GM10266 (cell line): ENCODE results near the gene ZRANB1.

Experiments used
- DNase-seq: peaks from one replicate; pipeline ENCODE4 v3.0.0; 2012; ENCODE audit errors: extremely low spot score
- TF ChIP-seq, protein P1 (sequence below): IDR thresholded peaks from 2 replicates; pipeline ENCODE4 v1.5.1; 2012; ENCODE audit warnings: mild to moderate bottlenecking, low read depth; ENCODE audit not compliant: control insufficient read depth, insufficient read depth; ENCODE audit errors: missing control alignments

ZRANB1 gene

DNA sequence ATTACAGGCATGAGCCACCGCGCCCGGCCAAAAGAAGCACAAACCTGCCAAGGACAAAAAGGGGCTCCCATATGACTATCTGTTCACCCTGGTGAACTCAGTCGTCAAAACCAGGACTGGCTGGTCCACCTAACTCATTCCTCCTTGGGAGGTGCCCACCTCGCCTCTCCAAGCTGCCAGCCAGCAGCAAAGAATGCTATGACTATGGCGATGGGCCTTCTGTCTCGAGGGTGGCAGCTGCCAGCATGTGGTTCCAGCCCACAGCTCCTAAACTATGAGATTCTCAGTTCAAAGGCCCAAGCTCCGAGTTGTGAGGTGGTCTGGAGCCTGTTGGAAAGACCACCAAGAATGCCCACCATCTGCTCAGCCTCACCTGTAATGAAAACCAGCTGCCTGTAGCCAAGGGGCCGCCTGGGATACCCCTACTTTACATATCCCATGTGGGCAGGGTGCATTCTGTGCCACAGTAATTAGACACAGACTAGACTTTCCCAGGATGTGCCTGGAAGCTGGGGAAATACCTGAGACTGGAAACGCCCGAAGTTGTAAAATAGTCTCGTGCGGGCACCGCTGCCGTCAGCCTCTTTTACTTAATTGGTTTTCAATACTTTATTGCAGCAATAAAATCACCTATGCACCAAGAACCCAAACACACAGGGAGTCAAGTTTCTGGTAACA, 71.1 kb downstream of the ZRANB1 start:
- no peak for DNase-seq
- TF ChIP-seq, protein P1, sequence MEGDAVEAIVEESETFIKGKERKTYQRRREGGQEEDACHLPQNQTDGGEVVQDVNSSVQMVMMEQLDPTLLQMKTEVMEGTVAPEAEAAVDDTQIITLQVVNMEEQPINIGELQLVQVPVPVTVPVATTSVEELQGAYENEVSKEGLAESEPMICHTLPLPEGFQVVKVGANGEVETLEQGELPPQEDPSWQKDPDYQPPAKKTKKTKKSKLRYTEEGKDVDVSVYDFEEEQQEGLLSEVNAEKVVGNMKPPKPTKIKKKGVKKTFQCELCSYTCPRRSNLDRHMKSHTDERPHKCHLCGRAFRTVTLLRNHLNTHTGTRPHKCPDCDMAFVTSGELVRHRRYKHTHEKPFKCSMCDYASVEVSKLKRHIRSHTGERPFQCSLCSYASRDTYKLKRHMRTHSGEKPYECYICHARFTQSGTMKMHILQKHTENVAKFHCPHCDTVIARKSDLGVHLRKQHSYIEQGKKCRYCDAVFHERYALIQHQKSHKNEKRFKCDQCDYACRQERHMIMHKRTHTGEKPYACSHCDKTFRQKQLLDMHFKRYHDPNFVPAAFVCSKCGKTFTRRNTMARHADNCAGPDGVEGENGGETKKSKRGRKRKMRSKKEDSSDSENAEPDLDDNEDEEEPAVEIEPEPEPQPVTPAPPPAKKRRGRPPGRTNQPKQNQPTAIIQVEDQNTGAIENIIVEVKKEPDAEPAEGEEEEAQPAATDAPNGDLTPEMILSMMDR: no peak

DNA sequence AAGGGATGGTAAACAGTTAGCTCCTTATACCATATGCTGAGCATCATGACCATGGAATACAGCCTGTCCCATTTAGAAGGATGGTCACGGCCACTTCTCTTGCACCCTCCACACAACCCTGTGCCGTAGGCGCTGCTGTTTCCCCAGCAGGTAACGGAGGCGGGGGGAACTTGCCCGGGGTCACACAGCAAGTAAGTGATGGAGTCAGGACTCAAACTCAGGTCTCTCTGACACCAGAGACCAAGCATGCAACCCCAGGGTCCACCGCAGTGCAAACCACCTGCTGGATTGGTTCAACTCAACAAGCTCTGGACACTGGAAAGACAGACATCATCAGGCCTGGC, 71.6 kb downstream of the ZRANB1 start:
- no peak for DNase-seq
- TF ChIP-seq, protein P1: no peak

DNA sequence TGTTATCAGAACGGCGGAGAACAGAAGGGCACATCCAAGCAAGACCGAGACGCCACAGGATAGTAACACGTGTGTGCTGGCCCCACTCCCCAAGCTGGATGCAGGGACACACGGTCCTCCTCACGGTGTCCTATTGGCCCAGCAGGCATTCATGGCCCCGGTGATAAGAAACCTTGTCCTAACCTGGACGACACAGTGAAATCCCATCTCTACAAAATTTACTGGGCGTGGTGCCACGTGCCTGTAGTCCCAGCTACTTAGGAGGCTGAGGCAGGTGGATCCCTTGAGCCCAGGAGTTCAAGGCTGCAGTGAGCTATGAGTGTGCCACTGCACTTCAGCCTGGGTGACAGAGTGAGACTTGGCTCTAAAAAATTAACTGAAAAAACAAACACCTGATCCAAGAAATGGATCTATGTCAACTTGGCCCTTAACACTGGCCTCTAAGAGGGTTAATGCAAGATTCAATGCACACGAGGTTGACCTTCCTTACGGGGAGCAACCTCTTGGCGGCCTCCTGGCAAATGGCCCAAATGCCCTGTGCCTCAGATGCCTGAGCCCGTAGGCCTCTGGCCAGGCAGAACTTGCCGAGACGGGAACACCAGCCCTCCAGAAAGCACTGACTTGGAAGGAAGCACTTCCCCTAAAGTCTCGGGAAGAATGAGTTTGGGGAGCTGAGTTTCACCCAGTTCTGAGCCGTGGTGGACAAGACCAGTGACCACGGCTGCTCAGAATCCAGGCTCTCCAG, 72.3 kb downstream of the ZRANB1 start:
- DNase-seq: no peak
- TF ChIP-seq, protein P1: no peak

DNA sequence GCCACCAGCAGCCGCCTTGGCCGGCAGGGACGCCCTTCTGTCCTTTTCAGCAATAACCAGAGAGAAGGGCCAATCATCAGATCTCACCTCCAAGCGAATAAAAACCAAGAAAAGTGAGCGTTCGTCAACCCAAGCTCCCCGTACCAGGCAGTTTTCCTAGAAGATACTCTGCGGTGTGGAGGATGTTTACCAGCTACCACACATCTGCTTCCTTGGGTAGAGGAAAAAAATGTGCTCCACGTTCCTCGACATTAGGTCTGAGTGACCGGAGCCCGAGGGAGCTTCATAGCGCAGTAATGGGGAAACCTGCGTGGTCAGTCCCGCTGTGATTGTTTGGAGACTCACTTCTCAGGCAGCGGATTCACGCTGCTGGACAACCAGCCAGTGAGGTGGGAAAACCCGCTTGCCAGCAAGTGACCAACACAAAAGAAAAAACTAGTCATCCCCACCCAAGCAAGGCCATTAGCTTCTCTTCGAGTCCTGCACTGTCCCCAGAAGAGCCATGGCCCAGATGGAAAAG, 73.0 kb downstream of the ZRANB1 start:
- TF ChIP-seq, protein P1: no peak

DNA sequence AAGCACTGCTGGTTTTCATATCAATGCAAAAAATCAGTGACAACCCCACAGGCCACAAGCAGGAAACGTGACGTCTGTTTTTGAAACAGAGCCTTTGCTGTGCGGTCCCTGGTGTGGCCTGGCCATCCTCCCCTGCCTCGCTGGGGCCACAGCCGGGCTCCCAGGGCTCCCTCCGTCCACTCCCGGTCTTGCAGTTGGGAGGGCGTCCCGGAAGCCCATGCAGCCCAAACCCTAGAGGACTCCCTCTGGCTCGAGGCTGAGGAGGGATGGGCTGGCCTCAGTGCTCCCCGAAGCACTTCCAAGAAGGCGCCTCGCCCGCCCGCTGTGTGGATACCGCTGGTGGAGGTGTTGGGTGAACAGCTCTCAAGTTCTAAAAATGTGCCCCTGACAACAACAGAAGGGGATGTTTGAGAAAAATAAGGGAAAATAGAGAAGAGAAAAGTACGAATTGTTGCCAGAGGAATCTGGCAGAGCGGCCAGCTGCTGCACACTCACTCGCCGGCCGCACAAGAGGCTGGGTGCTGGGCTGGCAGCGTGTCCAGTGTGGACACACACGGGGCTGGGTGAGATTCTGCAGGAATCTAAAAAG, 73.5 kb downstream of the ZRANB1 start:
- DNase-seq: no peak
- TF ChIP-seq, protein P1: no peak

More for the DNA sequence above, 73.0 kb downstream of the ZRANB1 start:
- no peak for DNase-seq

DNA sequence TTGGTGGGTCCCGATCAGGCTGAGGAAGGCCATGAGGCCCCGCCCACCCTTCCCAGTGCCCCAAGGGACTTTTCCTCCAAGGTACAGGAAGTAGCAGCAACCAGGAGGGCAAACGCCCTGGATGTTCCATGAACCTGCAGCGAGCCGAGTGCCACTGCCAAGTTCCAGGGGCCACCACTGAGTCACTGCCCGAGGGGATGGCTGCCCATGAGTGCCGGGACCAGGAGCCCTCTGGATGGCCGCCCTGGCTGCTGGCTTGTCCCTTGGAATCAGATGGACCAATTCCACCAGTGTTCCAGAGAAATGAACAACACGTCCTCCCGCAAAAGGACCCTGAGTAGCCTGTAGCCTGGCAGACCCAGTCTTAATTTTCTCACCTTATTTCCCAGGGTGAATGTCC, 74.2 kb downstream of the ZRANB1 start:
- DNase-seq: no peak
- TF ChIP-seq, protein P1: no peak
